Measurements from ENCODE around the gene MOXD1. TPM values are rescaled to one million over a fixed set of nuclear protein-coding genes. Genes with fewer than 3 reads are reported as not detected.
A peak's percentile ranks its signal among the peaks of the same experiment; 100 is the strongest.

The MOXD1 gene
- 1 to 10 TPM in 3 of 4 donors, not detected in 1; 1.2 to 4.1 (median 3.8) TPM for total RNA-seq

- Histone ChIP-seq H3K9me3 (no peaks in the 10 kb centered on the region), H3K27ac (peak within 1 kb of the TSS; percentile 35 to 66 (median 49)), H3K4me1 (peaks cover 0 to 7% (median 0%) of the 10 kb centered on the region in 4 donors), H3K27me3 (peaks cover 0 to 10% of the 10 kb centered on the region in 2 donors), H3K36me3 (no peaks in the 10 kb centered on the region), H3K4me3 (peak within 1 kb of the TSS; percentile 50 to 73 (median 68))
- TF ChIP-seq POLR2A (IDR thresholded peaks at IDR 0.05) (no peak), CTCF (IDR thresholded peaks at IDR 0.05) (no peak)
- peak in 2 of 3 donors; percentile 56 to 63 for DNase-seq
Observed at GRCh38 chr6:132400883-132401617, at the start of gene MOXD1. Gene MOXD1, minus strand, starts transcription at chr6:132401475. Its CDS starts 49 bp downstream, at chr6:132401426.

GRCh38 chr6:132446855-132447241 lies 45.6 kb upstream of the MOXD1 start:
- H3K27ac ChIP-seq: no peak overlapping the region
- peaks cover 0 to 3% (median 0%) of the 10 kb centered on the region in 3 donors for H3K36me3 ChIP-seq
- no peak for DNase-seq
- H3K4me3 ChIP-seq: no peak overlapping the region
- no peaks in the 10 kb centered on the region for H3K4me1 ChIP-seq
- H3K27me3 ChIP-seq: no peaks in the 10 kb centered on the region
- H3K9me3 ChIP-seq: peaks cover 0 to 10% (median 0%) of the 10 kb centered on the region in 4 donors
- TF ChIP-seq POLR2A (IDR thresholded peaks at IDR 0.05) (no peak), CTCF (IDR thresholded peaks at IDR 0.05) (no peak)

- Histone ChIP-seq H3K4me3 (no peak overlapping the region), H3K4me1 (no peaks in the 10 kb centered on the region), H3K27me3 (no peaks in the 10 kb centered on the region), H3K36me3 (peaks cover 0 to 3% (median 0%) of the 10 kb centered on the region in 3 donors), H3K9me3 (peaks cover 0 to 10% (median 0%) of the 10 kb centered on the region in 4 donors), H3K27ac (no peak overlapping the region)
- DNase-seq: no peak
- TF ChIP-seq POLR2A (IDR thresholded peaks at IDR 0.05) (no peak), CTCF (IDR thresholded peaks at IDR 0.05) (no peak)
Observed at GRCh38 chr6:132446141-132446854, 45.0 kb upstream of the MOXD1 start.

GRCh38 chr6:132445201-132445951 lies 44.1 kb upstream of the MOXD1 start:
- no peak overlapping the region for H3K27ac ChIP-seq
- TF ChIP-seq CTCF (IDR thresholded peaks at IDR 0.05) (no peak), POLR2A (IDR thresholded peaks at IDR 0.05) (no peak)
- peaks cover 0 to 10% (median 0%) of the 10 kb centered on the region in 4 donors for H3K9me3 ChIP-seq
- H3K4me3 ChIP-seq: no peak overlapping the region
- H3K27me3 ChIP-seq: no peaks in the 10 kb centered on the region
- no peak for DNase-seq
- H3K36me3 ChIP-seq: peaks cover 0 to 1% (median 0%) of the 10 kb centered on the region in 3 donors
- no peaks in the 10 kb centered on the region for H3K4me1 ChIP-seq

- TF ChIP-seq POLR2A (IDR thresholded peaks at IDR 0.05): no peak
- no peak for TF ChIP-seq CTCF (IDR thresholded peaks at IDR 0.05)
- DNase-seq: no peak
- no peaks in the 10 kb centered on the region for H3K27me3 ChIP-seq
- H3K27ac ChIP-seq: no peak overlapping the region
- peaks cover 0 to 10% (median 0%) of the 10 kb centered on the region in 4 donors for H3K9me3 ChIP-seq
- H3K4me1 ChIP-seq: no peaks in the 10 kb centered on the region
- H3K4me3 ChIP-seq: no peak overlapping the region
- no peaks in the 10 kb centered on the region for H3K36me3 ChIP-seq
Observed at GRCh38 chr6:132443206-132443605, 41.9 kb upstream of the MOXD1 start.
